HL-60/S4 treated with retinoic acid at 250 ng/mL for 4 days and 3 days (cell line): Measurements from ENCODE around the gene UBR2.

Source experiments
- in situ Hi-C: fragments of 300-500 bp; cut with MboI; formaldehyde crosslinking; loops from 2 replicates; pipeline ENCODE4 v1.7.0; 2022; ENCODE audit warnings: low sequenced_read_pairs

Gene UBR2

DNA sequence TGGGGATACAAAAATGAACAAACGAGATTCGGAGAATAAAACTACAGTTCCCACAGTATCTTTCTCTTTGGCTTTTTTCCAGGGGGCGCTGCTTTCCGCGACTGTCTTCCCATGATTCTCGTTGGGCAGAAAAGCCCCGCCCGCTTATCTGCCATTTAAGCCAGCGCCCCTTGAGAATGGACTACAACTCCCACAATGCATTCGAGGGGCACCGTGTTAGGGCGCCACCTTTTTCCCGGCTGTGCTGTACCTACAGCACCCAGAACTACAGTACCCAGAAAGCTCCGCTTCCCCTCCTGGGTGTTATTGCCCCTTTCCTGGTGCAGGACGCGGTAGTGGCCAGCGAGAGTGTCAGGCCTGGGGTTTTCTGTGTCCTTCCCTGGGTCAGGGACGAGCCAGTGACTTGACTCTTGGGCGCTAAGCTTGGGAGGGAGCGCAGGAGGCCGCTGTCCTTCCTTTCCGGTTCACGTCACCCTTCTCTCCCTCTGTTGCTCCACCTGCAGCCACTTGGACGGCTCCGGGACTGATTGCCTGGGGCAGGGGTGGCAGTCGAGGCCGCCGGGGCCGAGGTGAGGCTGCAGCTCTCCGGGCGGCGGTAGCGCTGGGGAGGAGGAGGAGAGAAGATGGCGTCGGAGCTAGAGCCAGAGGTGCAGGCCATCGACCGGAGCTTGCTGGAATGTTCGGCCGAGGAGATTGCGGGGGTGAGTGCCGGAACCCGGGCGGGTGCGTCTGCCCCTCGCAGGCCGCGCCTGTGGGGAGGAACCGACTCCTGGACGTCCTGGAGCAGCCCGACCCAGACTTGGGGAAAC, at the start of gene UBR2:
Gene UBR2 (plus strand): TSS at position 333 of the 809 bp plus-strand sequence. CDS start 291 bp downstream, at position 624.
- in situ Hi-C loops, result no loop called here

DNA sequence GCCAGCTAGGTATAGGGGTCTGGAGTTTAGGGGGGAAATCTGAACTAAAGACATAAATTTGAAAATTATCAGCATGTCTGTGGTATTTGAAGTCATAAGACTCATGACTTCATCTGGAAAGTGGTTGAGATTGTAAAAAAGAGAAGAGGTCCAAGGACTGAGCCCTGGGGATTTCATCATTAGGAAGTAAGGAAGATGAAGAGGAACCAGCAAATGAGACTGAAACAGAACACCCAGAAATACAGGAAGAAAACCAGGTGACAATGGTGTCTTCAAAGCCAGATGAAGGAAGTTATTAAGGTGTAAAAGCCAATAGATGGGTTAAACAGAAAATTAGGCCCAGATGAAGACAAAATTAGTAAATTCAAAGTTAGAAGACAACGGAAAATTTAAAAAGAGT, 49.1 kb upstream of the UBR2 start:
- in situ Hi-C loops, result no loop called here

DNA sequence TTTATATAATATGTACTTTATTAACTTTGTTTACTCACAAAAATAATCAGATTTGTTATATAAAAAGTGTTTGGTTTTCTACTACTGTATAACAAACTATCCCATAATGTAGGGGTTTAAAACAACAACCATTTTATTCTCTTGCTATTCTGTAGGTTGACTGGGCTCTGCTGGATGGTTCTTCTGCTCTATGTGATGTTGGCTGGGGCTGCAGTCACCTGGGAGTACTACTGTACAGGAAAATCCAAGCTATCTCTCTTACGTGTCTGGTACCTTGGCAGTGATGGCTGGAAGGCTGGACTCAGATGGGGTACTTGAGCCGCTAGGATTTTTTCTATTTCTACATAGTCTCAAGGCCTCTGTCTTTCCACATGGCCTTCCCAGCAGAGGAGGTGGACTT, 44.0 kb upstream of the UBR2 start:
- in situ Hi-C loops, result no loop called here

DNA sequence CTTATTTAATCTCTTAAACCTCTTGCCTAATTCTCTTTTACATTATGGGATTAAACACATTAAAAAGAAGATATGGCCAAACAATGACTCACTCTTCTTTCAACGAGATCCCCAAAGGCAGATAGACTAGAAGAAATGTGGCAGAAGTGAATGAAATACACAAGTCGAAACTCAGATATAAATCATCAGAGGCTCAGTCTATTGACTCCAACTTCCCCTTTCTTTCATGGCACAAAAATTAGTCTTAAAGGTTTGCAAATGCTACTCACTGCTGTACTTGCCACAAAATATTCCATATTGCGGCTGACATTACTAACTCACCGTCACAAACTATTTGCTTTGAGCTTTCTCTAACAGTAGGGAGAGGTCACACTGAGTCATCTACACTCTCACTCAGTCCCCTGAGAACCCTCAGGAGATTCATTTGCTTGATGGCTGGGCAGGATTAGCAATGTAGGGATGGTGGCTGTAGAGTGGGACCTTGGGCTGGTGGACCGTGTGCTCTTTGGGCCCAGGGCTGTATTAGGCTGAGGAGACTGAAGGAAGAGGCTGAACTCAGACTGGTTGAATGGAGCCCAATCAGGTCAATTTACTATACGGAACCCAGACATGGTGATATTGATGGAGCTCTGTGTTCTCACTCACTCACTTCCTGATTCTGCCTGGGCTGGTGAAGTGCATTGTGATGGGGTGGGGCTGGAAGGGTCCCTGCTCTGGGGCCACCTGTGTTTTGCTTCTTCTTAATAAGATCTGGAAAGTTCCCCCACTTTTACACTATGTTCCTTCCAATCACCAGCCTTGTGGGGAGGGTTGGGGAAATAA, 42.8 kb upstream of the UBR2 start:
- in situ Hi-C loops, result no loop called here

DNA sequence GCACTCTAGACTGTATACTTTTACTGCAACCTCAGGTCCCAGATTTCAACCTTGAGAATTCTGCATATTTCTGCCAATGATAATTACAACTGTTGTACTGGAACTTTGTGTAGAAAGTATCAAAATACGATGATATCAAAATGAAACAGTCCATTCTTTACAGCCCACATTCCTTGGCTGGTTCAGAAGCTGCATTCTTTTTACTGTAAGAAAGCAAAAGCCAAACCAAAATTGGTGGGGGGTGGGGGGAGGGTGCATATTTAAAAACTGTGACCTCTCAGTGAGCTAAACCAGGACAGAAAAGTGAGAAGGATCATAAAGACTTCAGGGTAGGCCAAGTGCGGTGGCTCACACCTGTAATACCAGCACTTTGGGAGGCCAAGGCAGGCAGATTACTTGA, 41.8 kb upstream of the UBR2 start:
- in situ Hi-C loops, result no loop called here

GRCh38 chr6:42522942-42523814, 40.7 kb upstream of the UBR2 start:
- in situ Hi-C loops, result no loop called here

DNA sequence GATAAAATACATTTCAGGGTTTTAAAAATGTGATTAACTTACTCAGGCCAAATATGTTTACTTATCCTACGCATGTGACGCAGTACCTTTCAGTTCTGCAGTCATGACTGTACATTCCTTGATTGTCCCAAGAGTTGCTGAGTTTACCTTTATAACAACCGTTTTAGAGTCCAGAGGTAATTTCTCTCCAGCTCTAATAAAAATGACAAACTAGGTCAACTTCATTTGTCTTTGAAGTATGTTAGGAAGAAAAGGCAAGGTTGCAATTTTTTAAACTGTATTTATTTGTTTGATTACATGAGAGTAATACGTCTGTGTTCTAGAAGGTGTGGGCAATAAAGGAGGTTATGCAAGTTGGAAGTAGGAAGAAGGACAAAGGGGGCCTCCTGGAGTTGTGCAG, 38.6 kb upstream of the UBR2 start:
- in situ Hi-C loops, result loop anchor here (25.0 kb wide), 1 partner anchor 263 kb away; no protein-coding TSS in a partner anchor

DNA sequence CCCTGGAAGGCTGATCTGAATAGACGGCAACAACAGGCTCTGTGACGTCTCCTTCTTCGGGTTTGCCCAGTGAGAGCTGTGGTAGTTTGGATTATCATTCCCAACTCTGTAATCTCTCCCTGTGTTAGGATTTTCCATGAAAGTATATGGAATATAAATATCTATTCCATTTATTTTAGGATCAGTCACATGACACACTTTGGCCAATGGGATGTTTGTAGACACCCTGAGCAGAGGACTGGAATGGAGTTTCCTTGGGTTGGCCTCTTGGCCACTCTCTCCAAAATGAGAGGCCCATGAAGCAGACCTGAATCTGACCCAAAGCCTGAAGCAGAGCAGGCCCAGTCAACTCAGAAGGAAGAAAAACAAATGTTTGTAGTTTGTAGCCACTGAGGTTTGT, 37.2 kb upstream of the UBR2 start:
- in situ Hi-C loops, result loop anchor here (25.0 kb wide), 1 partner anchor 264 kb away; no protein-coding TSS in a partner anchor

DNA sequence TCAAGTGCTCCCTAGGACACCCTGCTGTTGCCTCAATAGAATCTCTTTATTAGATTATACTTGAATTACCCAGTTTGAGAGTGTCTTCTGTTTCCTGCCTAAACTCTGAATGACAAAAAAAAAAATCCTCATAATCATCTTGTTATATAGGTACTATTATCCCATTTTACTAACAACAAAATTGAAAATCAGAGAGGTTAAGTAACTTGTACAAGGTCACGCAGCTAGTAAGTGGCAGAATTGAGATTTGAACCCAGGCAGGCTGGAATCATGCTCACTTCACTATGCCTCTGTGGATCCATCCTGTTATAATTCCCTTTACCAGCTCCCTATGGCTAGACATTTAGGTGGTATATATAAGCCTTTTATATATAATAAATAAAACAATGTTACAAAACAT, 36.6 kb upstream of the UBR2 start:
- in situ Hi-C loops, result loop anchor here (25.0 kb wide), 1 partner anchor 265 kb away; no protein-coding TSS in a partner anchor

DNA sequence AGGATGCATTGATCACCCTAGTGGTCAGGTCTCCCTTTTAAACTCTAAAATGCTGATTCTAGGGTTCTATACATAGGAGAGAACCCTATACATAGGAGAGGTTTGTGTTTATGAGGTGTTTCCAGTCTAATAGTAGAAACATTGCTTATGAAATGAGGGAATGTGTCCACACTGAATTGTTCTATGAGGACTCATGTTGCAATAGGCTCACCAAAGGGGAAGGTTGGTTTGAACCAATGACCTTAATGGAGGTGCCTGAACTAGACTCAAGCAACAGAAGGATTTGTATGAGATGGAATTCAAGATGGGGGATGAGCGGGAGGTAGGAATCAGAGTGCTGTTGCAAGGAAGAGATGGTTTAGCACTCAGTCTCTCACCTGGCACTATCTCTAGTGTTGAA, 33.5 kb upstream of the UBR2 start:
- in situ Hi-C loops, result loop anchor here (25.0 kb wide), 1 partner anchor 268 kb away; no protein-coding TSS in a partner anchor

GRCh38 chr6:42530751-42531150, 33.1 kb upstream of the UBR2 start:
- in situ Hi-C loops, result loop anchor here (25.0 kb wide), 1 partner anchor 268 kb away; no protein-coding TSS in a partner anchor

GRCh38 chr6:42532038-42532669, 31.7 kb upstream of the UBR2 start:
- in situ Hi-C loops, result loop anchor here (25.0 kb wide), 1 partner anchor 270 kb away; no protein-coding TSS in a partner anchor

DNA sequence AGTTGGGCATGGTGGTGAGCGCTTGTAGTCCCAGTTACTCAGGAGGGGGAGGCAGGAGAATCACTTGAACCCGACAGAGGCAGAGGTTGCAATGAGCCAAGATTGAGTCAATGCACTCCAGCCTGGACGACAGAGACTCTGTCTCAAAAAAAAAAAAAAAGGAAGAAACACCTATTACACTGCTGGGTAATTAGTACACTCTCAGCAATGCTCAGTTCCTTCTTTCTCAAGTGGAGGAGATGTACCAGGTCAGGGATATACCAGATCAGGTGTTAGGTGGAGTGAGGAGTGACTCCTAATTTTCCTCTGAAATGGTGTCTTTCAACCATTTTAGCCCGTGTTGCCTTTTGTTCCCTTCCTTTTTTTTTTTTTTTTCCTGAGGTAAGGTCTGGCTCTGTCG, 30.0 kb upstream of the UBR2 start:
- in situ Hi-C loops, result loop anchor here (25.0 kb wide), 1 partner anchor 271 kb away; no protein-coding TSS in a partner anchor

GRCh38 chr6:42537536-42537935, 26.3 kb upstream of the UBR2 start:
- in situ Hi-C loops, result loop anchor here (25.0 kb wide), 1 partner anchor 275 kb away; no protein-coding TSS in a partner anchor

- in situ Hi-C loops, result loop anchor here (25.0 kb wide), 1 partner anchor 277 kb away; no protein-coding TSS in a partner anchor
Measured at GRCh38 chr6:42539135-42539534, 24.7 kb upstream of the UBR2 start.

GRCh38 chr6:42545226-42545773, 18.5 kb upstream of the UBR2 start:
- in situ Hi-C loops, result loop anchor here (25.0 kb wide), 1 partner anchor 283 kb away; no protein-coding TSS in a partner anchor

- in situ Hi-C loops, result loop anchor here (25.0 kb wide), 1 partner anchor 285 kb away; no protein-coding TSS in a partner anchor
Measured at GRCh38 chr6:42547407-42548329, 16.2 kb upstream of the UBR2 start.

- in situ Hi-C loops, result no loop called here
Measured at GRCh38 chr6:42550277-42550676, 13.6 kb upstream of the UBR2 start.
